Right cardiac atrium (tissue), 5 donors: ENCODE results near the gene CFAP65. TPM values are rescaled to one million over a fixed set of nuclear protein-coding genes. Genes with fewer than 3 reads are reported as not detected.

Source experiments
- ATAC-seq, 2 donors: fragments of 200-7000 bp; cut with Tn5 transposase; one replicate each; pipeline versions ENCODE4 v1.8.0 to v1.9.1; 2020; ENCODE audit warnings: moderate library complexity in 2 of 2, mild to moderate bottlenecking in 1 of 2
- DNase-seq, 3 donors: peaks; one replicate each; pipeline ENCODE4 v3.0.0-alpha.2; 2020
- H3K27ac ChIP-seq: one replicate; pipeline ENCODE4 v1.5.1; 2013; ENCODE audit warnings: mild to moderate bottlenecking, low read length, control low read depth, moderate library complexity
- H3K27me3 ChIP-seq: one replicate; pipeline ENCODE4 v1.6.1; 2013; ENCODE audit not compliant: control insufficient read depth, insufficient read depth
- H3K4me1 ChIP-seq: one replicate; pipeline ENCODE4 v1.6.1; 2013; ENCODE audit warnings: low read length; ENCODE audit not compliant: control insufficient read depth, insufficient read depth
- H3K4me3 ChIP-seq: one replicate; pipeline ENCODE4 v1.5.1; 2013; ENCODE audit warnings: low read length, control low read depth
- H3K9me3 ChIP-seq: one replicate; pipeline ENCODE4 v1.6.1; 2013; ENCODE audit warnings: low read length; ENCODE audit not compliant: control insufficient read depth
- WGBS: extraction: QIAGEN DNeasy Blood & Tissue Kit; methylation state at CpG from one replicate; pipeline ENCODE4 v1.1.7; 2013; 5-methylcytosine and 5-hydroxymethylcytosine counted together
- intact Hi-C, 4 donors: fragments of 100-400 bp; cut with DNase I; formaldehyde crosslinking; loops; one replicate each; pipeline versions ENCODE4 v1.11.0 to v1.14.0; 2022 to 2023
- polyA plus RNA-seq: library from polyadenylated mRNA; stranded (reverse); fragments of 200-250 nt; gene quantifications from one replicate; pipeline ENCODE4 v1.2.3, GENCODE V29; 2013
- total RNA-seq, 4 donors: library from RNA; stranded (reverse); fragmentation: NEBNext Ultra II Directional; extraction: Animal tissue kit (Norgen Biotek cat#: 25700); gene quantifications; one replicate each; pipeline ENCODE4 v1.2.1, GENCODE V29; 2021
- donor health status: healthy with polysubstance abuse.
- donor health status: DM: no; HTN: yes; CAD: no.
- donor health status: DM: no; HTN: no; CAD: no.
- donor health status: DM: no; HTN: yes; CAD: no; lungs with severe emphysema.
- donor health status: DM: yes; HTN: yes; CAD: no.

CFAP65 gene
- total and polyA plus RNA-seq, 5 donors: not detected

DNA sequence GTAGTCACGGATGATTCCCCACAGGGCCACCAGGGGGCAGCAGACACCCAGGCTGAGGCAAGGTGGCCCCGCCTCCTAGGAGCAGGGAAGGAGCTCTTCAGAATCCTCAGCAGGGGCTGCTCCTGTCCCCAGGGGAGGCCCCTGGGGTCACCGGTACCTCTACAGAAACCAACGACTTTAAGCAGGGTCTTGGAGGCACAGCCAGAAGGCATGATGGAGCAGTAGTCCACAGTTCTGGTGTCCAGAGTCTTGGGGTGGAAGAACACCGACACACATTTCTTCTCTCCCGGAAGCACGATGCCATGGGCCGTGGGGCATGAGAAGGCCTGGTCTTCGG lies 11.5 kb downstream of the CFAP65 start:
- intact Hi-C loops: loop anchor here in 1 of 4 donors (5.0 kb wide), 1 partner anchor 123 kb away; no protein-coding TSS in a partner anchor
- no peak overlapping the region for H3K4me3 ChIP-seq
- H3K27ac ChIP-seq: no peak overlapping the region
- peak; percentile 72 to 89 (median 89) for DNase-seq
- 38% methylated on average over 9 of the region's 9 CpGs for WGBS
- H3K4me1 ChIP-seq: no peaks in the 10 kb centered on the region
- ATAC-seq: peak; percentile 82 to 85
- H3K9me3 ChIP-seq: no peaks in the 10 kb centered on the region
- no peaks in the 10 kb centered on the region for H3K27me3 ChIP-seq

- Histone ChIP-seq H3K27me3 (no peaks in the 10 kb centered on the region), H3K4me3 (no peak overlapping the region), H3K4me1 (no peaks in the 10 kb centered on the region), H3K9me3 (no peaks in the 10 kb centered on the region), H3K27ac (no peak overlapping the region)
- 67% methylated on average over 13 of the region's 13 CpGs for WGBS
- DNase-seq: no peak
- intact Hi-C loops: loop anchor here in 1 of 4 donors (5.0 kb wide), 1 partner anchor 123 kb away; no protein-coding TSS in a partner anchor
- ATAC-seq: no peak
Measured at GRCh38 chr2:219028996-219029828, 12.1 kb downstream of the CFAP65 start.

DNA sequence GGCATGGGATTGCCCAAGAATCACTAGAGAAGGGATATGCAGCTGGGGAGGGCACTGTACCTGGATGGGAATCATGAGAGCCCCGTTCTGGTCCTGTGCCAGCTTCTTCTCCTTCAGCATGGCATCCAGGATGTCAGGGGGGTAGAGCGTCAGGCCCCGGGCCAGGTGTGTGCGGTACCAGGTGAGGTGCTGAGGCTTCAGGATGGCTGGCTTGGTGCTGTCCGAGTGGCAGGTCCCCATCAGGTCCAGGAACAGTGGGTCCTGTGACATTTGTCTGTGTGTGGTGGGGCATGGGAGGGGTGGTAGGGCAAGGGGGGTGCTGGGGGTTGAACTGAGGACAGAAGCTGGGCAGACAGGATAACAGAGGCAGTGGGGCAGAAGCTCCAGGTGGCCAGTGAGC lies 13.2 kb downstream of the CFAP65 start:
- Histone ChIP-seq H3K4me1 (no peaks in the 10 kb centered on the region), H3K27ac (no peak overlapping the region), H3K27me3 (no peaks in the 10 kb centered on the region), H3K4me3 (no peak overlapping the region), H3K9me3 (no peaks in the 10 kb centered on the region)
- ATAC-seq: no peak
- no peak for DNase-seq
- WGBS: 75% methylated on average over 5 of the region's 5 CpGs
- intact Hi-C loops: loop anchor here in 1 of 4 donors (5.0 kb wide), 1 partner anchor 124 kb away; no protein-coding TSS in a partner anchor

GRCh38 chr2:219027511-219028055 lies 13.7 kb downstream of the CFAP65 start:
- 89% methylated on average over 22 of the region's 22 CpGs for WGBS
- DNase-seq (no peak), ATAC-seq (no peak)
- Histone ChIP-seq H3K4me1 (no peaks in the 10 kb centered on the region), H3K4me3 (no peak overlapping the region), H3K9me3 (no peaks in the 10 kb centered on the region), H3K27me3 (no peaks in the 10 kb centered on the region), H3K27ac (no peak overlapping the region)
- intact Hi-C loops: loop anchor here in 1 of 4 donors (5.0 kb wide), 1 partner anchor 125 kb away; no protein-coding TSS in a partner anchor

DNA sequence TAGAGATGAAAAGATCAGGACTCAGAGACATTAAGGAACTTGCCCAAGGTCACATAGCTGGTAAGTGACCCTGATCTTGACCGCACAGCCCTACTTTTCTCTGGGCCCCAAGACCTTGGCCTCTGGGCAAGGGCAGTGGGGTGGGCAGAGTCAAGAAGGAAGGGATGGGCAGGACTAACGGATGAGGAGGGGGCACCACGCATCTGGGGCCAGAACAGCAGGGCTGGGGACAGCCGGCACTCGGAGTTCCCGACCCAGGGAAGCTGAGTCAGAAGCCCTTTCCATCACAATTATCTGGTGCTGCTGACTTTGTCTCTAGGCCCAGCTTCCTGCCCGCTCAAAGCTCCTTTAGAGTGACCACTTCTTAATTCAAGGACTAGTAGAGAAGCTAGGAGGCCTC lies 14.4 kb downstream of the CFAP65 start:
- DNase-seq: no peak
- 72% methylated on average over 7 of the region's 7 CpGs for WGBS

GRCh38 chr2:219025637-219026585 lies 15.4 kb downstream of the CFAP65 start:
- Histone ChIP-seq H3K27ac (no peak overlapping the region), H3K4me1 (no peaks in the 10 kb centered on the region), H3K9me3 (no peaks in the 10 kb centered on the region), H3K4me3 (no peak overlapping the region), H3K27me3 (no peaks in the 10 kb centered on the region)
- DNase-seq (no peak), ATAC-seq (no peak)
- intact Hi-C loops: loop anchor here in 1 of 4 donors (5.0 kb wide), 1 partner anchor 126 kb away; no protein-coding TSS in a partner anchor
- 78% methylated on average over 18 of the region's 18 CpGs for WGBS

More for the DNA sequence above, 14.4 kb downstream of the CFAP65 start:
- no peak for ATAC-seq
- no peak overlapping the region for H3K4me3 ChIP-seq
- H3K27me3 ChIP-seq: no peaks in the 10 kb centered on the region
- H3K27ac ChIP-seq: no peak overlapping the region
- no peaks in the 10 kb centered on the region for H3K4me1 ChIP-seq
- intact Hi-C loops: loop anchor here in 1 of 4 donors (5.0 kb wide), 1 partner anchor 125 kb away; no protein-coding TSS in a partner anchor
- H3K9me3 ChIP-seq: no peaks in the 10 kb centered on the region

- ATAC-seq (no peak), DNase-seq (no peak)
- WGBS: 65% methylated on average over 11 of the region's 11 CpGs
- Histone ChIP-seq H3K9me3 (no peaks in the 10 kb centered on the region), H3K4me1 (no peaks in the 10 kb centered on the region), H3K27me3 (no peaks in the 10 kb centered on the region), H3K4me3 (no peak overlapping the region), H3K27ac (no peak overlapping the region)
- intact Hi-C loops: no loop called here
Measured at GRCh38 chr2:219024059-219024458, 17.3 kb downstream of the CFAP65 start.

DNA sequence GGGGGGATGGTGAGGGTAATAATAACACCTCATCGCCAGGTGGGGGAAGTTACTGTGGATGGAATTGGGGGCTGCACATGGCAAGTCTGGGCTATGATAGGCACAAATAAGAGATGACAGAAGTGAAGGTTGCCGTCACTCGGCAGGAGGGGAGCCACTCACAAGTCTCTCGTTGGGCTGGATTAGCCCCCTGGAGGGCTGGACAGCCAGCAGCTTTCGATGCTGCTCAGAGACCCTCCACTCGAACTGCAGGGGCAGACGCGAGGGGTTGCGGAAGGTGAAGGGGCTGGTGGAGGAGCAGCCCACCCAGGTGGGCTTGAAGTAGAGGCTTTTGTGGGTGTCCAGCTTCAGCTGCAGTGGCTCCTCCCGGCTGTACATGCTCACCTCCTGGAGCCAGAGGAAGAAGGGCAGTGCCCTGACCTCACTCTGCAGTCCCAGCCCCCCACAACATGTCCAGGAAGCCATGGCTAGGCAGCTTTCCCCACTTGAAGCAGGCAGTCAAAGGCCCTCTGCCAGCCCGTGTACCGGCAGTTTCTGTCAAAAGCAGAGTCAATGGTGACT lies 18.2 kb downstream of the CFAP65 start:
- Histone ChIP-seq H3K4me1 (no peaks in the 10 kb centered on the region), H3K27me3 (no peaks in the 10 kb centered on the region), H3K27ac (no peak overlapping the region), H3K9me3 (no peaks in the 10 kb centered on the region), H3K4me3 (no peak overlapping the region)
- intact Hi-C loops: no loop called here
- 78% methylated on average over 12 of the region's 12 CpGs for WGBS
- DNase-seq: no peak
- ATAC-seq: no peak

DNA sequence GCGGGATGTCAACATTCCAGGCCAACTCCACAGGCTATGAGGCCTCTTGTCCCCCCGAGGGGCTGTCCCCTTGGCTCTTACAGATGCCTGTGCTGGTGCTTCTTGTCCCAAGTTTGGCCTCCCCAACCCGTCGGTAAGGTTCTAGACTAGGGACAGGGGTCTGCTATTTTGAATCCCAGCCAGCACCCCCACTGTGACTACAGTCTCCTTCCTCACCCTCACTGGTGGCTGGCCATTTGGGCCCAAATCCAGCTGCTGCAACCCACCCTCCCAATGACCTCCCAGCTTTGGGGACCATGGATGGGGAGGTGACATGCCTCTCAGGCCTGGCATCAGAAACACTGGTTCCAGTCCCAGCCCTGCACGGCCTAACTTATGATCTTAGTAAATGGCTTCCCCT lies 18.7 kb downstream of the CFAP65 start:
- Histone ChIP-seq H3K9me3 (no peaks in the 10 kb centered on the region), H3K4me1 (no peaks in the 10 kb centered on the region), H3K27ac (no peak overlapping the region), H3K4me3 (no peak overlapping the region), H3K27me3 (no peaks in the 10 kb centered on the region)
- WGBS: 81% methylated on average over 5 of the region's 5 CpGs
- ATAC-seq (no peak), DNase-seq (no peak)
- intact Hi-C loops: no loop called here

GRCh38 chr2:219022041-219022440 lies 19.3 kb downstream of the CFAP65 start:
- intact Hi-C loops: no loop called here
- Histone ChIP-seq H3K9me3 (no peaks in the 10 kb centered on the region), H3K27me3 (no peaks in the 10 kb centered on the region), H3K4me1 (no peaks in the 10 kb centered on the region), H3K27ac (no peak overlapping the region), H3K4me3 (no peak overlapping the region)
- no peak for DNase-seq
- WGBS: 85% methylated on average over 12 of the region's 12 CpGs
- ATAC-seq: no peak
